Caco-2 (cell line): ENCODE results near the gene MPLKIP. TPM values are rescaled to one million over a fixed set of nuclear protein-coding genes. Genes with fewer than 3 reads are reported as not detected.

ENCODE experiments used
- BruUV-seq: library from RNA; stranded (reverse); fragments of 400-500 nt; replicated peaks from 2 replicates; lab custom pipeline; 2021; lab: Mats Ljungman, UMichigan
- CTCF ChIA-PET: fragments of 300-600 bp; sonication (Branson Sonifier 250); formaldehyde crosslinking; loops from one replicate; lab custom pipeline; 2022; ENCODE audit warnings: antibody characterized with exemption; lab: Charles Lee
- POLR2A ChIA-PET: fragments of 300-600 bp; sonication (Branson Sonifier 250); formaldehyde crosslinking; loops from one replicate; lab custom pipeline; 2022; ENCODE audit warnings: antibody characterized with exemption; lab: Charles Lee
- DNase-seq, 2 experiments: peaks; one replicate each; pipeline versions ENCODE4 v3.0.0 to v3.0.0-alpha.2; 2020 to 2022
- H3K27me3 ChIP-seq: replicated peaks from 2 replicates; pipeline ENCODE4 v1.6.0; 2011; ENCODE audit warnings: low read length; ENCODE audit not compliant: control insufficient read depth, insufficient read depth
- H3K36me3 ChIP-seq: 2 replicates; pipeline ENCODE4 v1.5.1; 2011; ENCODE audit warnings: low read length; ENCODE audit not compliant: control insufficient read depth, insufficient read depth
- H3K4me1 ChIP-seq: fragments of 250-450 bp; sonication (Bioruptor Pico); 2 replicates; pipeline ENCODE4 v1.5.1; 2020; ENCODE audit warnings: mild to moderate bottlenecking
- H3K4me3 ChIP-seq: 2 replicates; pipeline ENCODE4 v1.5.1; 2011; ENCODE audit warnings: low read depth, mild to moderate bottlenecking, control low read depth, low read length
- H3K9me3 ChIP-seq: fragments of 250-450 bp; sonication (Bioruptor Pico); 2 replicates; pipeline ENCODE4 v1.5.1; 2020; ENCODE audit warnings: mild to moderate bottlenecking, moderate library complexity
- H3K27ac Mint-ChIP-seq: one replicate; pipeline ENCODE4 v1.8.0; 2022; ENCODE audit warnings: mixed read lengths; ENCODE audit not compliant: unreplicated experiment
- H3K27me3 Mint-ChIP-seq: one replicate; pipeline ENCODE4 v1.8.0; 2022; ENCODE audit warnings: mixed read lengths; ENCODE audit not compliant: insufficient read depth, unreplicated experiment
- H3K36me3 Mint-ChIP-seq: one replicate; pipeline ENCODE4 v1.8.0; 2022; ENCODE audit warnings: mild to moderate bottlenecking, mixed read lengths; ENCODE audit not compliant: insufficient read depth, unreplicated experiment
- H3K4me1 Mint-ChIP-seq: one replicate; pipeline ENCODE4 v1.8.0; 2022; ENCODE audit warnings: low read depth, mixed read lengths; ENCODE audit not compliant: unreplicated experiment
- H3K4me3 Mint-ChIP-seq: one replicate; pipeline ENCODE4 v1.8.0; 2022; ENCODE audit warnings: mild to moderate bottlenecking, moderate library complexity, mixed read lengths; ENCODE audit not compliant: unreplicated experiment
- H3K9me3 Mint-ChIP-seq: one replicate; pipeline ENCODE4 v1.8.0; 2022; ENCODE audit warnings: mixed read lengths; ENCODE audit not compliant: unreplicated experiment
- intact Hi-C: fragments of 100-400 bp; cut with micrococcal nuclease; formaldehyde crosslinking; loops from one replicate; pipeline ENCODE4 v1.10.0; 2022; ENCODE audit not compliant: unreplicated experiment
- total RNA-seq: library from RNA; stranded (reverse); gene quantifications from 2 replicates; pipeline ENCODE4 v1.2.3, GENCODE V29; 2022
- TF ChIP-seq, protein P1 (sequence below), 2 experiments: fragments of 200-600 bp in 1 of 2; IDR thresholded peaks; 1 replicate in 1 of 2; 2 replicates in 1 of 2; pipeline versions ENCODE4 v1.5.1 to v1.8.0; 2011 to 2022; ENCODE audit warnings: antibody characterized with exemption in 1 of 2, control low read depth in 1 of 2, inconsistent platforms in 1 of 2, low read depth in 1 of 2, low read length in 1 of 2, mild to moderate bottlenecking in 1 of 2, moderate library complexity in 1 of 2; ENCODE audit not compliant: insufficient read depth in 1 of 2, severe bottlenecking in 1 of 2, unreplicated experiment in 1 of 2

The MPLKIP gene
- total RNA-seq, 1 experiment from 2014 or later, result 34.0 TPM

DNA sequence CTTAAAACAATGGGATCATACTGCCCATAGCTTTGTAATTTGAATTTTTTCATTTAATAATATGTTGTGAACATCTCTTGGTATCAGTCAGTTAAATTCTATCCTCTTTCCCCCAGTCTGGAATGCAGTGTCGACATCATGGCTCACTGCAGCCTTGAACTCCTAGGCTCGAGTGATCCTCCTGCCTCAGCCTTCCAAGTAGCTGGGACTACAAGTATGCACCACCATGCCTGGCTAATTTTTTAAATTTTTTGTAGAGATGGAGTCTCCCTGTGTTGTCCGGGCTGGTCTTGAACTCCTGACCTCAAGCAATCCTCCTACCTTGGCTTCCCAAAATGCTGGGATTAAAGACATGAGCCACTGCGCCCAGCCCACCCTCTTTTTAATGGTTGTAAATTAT is 34.6 kb downstream of the MPLKIP start:
- H3K4me3 ChIP-seq, result no peak overlapping the region
- intact Hi-C loops, result no loop called here
- no peaks in the 10 kb centered on the region for H3K27me3 Mint-ChIP-seq
- H3K4me3 Mint-ChIP-seq, result no peak overlapping the region
- no peaks in the 10 kb centered on the region for H3K9me3 Mint-ChIP-seq
- H3K36me3 ChIP-seq, result no peaks in the 10 kb centered on the region
- H3K27ac Mint-ChIP-seq, result no peak overlapping the region
- H3K36me3 Mint-ChIP-seq, result peaks cover 27% of the 10 kb centered on the region
- no peak for DNase-seq
- no peaks in the 10 kb centered on the region for H3K27me3 ChIP-seq
- ChIA-PET POLR2A (no interaction called here), CTCF (no interaction called here)
- peaks cover 21% of the 10 kb centered on the region for H3K4me1 ChIP-seq
- TF ChIP-seq, protein P1, sequence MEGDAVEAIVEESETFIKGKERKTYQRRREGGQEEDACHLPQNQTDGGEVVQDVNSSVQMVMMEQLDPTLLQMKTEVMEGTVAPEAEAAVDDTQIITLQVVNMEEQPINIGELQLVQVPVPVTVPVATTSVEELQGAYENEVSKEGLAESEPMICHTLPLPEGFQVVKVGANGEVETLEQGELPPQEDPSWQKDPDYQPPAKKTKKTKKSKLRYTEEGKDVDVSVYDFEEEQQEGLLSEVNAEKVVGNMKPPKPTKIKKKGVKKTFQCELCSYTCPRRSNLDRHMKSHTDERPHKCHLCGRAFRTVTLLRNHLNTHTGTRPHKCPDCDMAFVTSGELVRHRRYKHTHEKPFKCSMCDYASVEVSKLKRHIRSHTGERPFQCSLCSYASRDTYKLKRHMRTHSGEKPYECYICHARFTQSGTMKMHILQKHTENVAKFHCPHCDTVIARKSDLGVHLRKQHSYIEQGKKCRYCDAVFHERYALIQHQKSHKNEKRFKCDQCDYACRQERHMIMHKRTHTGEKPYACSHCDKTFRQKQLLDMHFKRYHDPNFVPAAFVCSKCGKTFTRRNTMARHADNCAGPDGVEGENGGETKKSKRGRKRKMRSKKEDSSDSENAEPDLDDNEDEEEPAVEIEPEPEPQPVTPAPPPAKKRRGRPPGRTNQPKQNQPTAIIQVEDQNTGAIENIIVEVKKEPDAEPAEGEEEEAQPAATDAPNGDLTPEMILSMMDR (IDR thresholded peaks at IDR 0.05; ENCODE audit: insufficient read depth in 1 of 2, low read depth in 1 of 2, low read length in 1 of 2, severe bottlenecking in 1 of 2, unreplicated experiment in 1 of 2), result no peak
- peaks cover 4% of the 10 kb centered on the region for H3K4me1 Mint-ChIP-seq
- BruUV-seq, result no TSS peak
- H3K9me3 ChIP-seq, result no peaks in the 10 kb centered on the region

DNA sequence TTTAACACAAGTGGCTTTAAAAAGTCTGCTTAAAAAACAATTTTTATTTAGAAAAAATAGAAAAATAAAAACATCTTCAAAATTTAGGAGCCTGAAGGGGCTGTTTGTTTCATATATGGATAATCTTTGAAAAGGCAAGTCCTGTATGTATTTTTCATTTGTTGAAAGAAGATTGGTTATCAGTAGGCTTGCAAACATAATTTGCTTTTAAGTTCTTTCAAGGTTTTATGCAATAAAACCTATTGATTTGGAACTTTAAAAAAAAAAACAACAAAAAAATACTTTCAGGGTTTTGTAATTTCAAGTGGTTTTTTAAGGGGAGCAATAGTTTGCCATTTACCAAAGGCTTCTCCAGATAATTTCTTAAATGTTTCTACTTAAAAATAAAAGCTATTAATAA is 35.6 kb downstream of the MPLKIP start:
- H3K36me3 ChIP-seq, result no peaks in the 10 kb centered on the region
- Mint-ChIP-seq H3K4me3 (no peak overlapping the region), H3K27me3 (no peaks in the 10 kb centered on the region), H3K27ac (no peak overlapping the region), H3K9me3 (no peaks in the 10 kb centered on the region), H3K4me1 (peaks cover 4% of the 10 kb centered on the region), H3K36me3 (peaks cover 37% of the 10 kb centered on the region)
- TF ChIP-seq, protein P1 (IDR thresholded peaks at IDR 0.05; ENCODE audit: insufficient read depth in 1 of 2, low read depth in 1 of 2, low read length in 1 of 2, severe bottlenecking in 1 of 2, unreplicated experiment in 1 of 2), result no peak
- CTCF ChIA-PET, result no interaction called here
- POLR2A ChIA-PET, result no interaction called here
- H3K27me3 ChIP-seq, result no peaks in the 10 kb centered on the region
- intact Hi-C loops, result no loop called here
- no peaks in the 10 kb centered on the region for H3K9me3 ChIP-seq
- H3K4me1 ChIP-seq, result peaks cover 21% of the 10 kb centered on the region
- no peak for DNase-seq
- H3K4me3 ChIP-seq, result no peak overlapping the region
- no TSS peak for BruUV-seq

DNA sequence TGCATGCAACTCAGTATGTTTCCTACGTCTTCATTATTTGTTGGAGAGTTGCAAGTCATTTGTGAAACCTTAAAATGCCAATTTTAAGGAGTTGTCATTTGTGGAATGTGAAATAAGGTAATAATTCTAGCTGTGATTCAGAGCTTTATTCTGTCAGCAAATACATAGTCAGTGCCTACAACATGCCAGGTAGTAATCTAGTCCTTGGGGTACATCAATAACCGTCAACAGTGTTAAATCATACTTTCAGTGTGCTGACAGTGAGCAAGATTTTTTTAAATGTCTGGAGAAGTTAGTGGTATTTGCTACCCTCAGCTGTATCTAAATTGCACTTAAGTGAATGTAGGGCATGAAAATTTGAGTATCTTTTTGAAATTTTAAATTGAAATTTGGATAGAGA is 36.7 kb downstream of the MPLKIP start:
- H3K4me1 Mint-ChIP-seq, result peaks cover 4% of the 10 kb centered on the region
- no peak overlapping the region for H3K4me3 Mint-ChIP-seq
- Histone ChIP-seq H3K4me3 (no peak overlapping the region), H3K9me3 (no peaks in the 10 kb centered on the region), H3K4me1 (peaks cover 21% of the 10 kb centered on the region), H3K36me3 (no peaks in the 10 kb centered on the region), H3K27me3 (no peaks in the 10 kb centered on the region)
- H3K27ac Mint-ChIP-seq, result no peak overlapping the region
- TF ChIP-seq, protein P1 (IDR thresholded peaks at IDR 0.05; ENCODE audit: insufficient read depth in 1 of 2, low read depth in 1 of 2, low read length in 1 of 2, severe bottlenecking in 1 of 2, unreplicated experiment in 1 of 2), result no peak
- intact Hi-C loops, result no loop called here
- ChIA-PET POLR2A (no interaction called here), CTCF (no interaction called here)
- DNase-seq, result no peak
- H3K36me3 Mint-ChIP-seq, result peaks cover 43% of the 10 kb centered on the region
- no peaks in the 10 kb centered on the region for H3K27me3 Mint-ChIP-seq
- no peaks in the 10 kb centered on the region for H3K9me3 Mint-ChIP-seq
- BruUV-seq, result no TSS peak
